Measurements from ENCODE around the gene PECR.
"Not testable (repeated sequence)": the region's sequence is repeated elsewhere in the genome, so short reads cannot be mapped to it uniquely, and the experiment has no call there.

Gene PECR

DNA sequence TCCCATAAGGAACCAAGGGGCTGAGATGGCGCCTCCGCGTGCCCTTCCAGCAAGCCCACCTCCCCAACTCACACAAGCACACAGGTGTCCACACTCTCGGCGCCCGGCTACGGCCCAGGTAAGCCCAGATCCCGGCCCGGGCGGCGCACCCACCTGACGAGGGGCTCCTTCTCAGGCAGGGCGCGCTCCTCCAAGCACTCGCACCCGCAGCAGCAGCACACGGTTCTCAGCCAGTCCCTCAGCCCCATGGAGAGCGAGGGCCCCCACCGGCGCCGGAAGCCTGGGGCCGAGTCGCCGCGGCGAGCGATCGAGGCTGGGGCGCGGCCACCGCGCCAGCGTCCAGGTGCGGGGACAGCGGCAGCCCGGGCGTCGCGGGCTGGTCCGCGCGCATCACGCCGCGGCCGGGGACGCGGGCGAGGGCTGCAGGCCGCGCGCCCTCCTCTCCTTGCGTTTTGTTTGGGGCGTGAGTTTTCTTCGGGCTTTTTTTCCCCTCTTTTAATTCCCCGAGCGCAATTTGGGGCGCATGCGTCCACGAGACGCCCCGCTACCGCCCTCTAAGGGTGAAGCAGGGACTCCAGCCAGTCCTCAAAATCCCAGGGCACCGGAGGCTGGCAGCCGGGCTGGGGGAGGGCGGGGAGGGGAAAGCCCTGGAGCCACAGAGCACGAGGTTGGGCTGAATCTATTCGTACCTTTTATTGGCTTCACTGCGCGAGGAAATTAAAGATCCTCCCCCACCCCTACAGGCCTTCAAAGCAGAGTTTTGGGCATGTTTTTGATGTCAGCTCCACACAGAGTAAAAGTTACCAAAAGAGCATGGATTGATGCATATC, 68.3 kb downstream of the PECR start, which contains the start of gene MREG:
TSS of gene MREG (minus strand) at position 472 of the 830 bp plus-strand sequence. CDS start at position 248, 224 bp downstream.
- DNase-seq (ENCODE audit: low read depth) = no peak

DNA sequence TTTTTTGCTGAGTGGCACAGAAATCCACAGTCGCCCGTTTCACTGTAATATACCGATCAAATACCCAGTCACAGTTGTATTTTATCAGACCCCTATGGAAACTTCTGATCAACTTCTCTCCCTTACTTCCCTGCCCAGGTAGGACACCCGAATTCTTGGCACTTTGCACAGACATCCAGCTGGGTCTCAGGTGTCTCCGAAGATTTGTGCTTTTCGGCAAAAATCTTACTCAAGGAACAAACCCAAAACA, 68.9 kb downstream of the PECR start:
- H3K4me3 ChIP-seq (ENCODE audit: low read depth, low read length) = peak overlapping the region; percentile 69
- DNase-seq (ENCODE audit: low read depth) = no peak

More for the DNA sequence above, 68.3 kb downstream of the PECR start, which contains the start of gene MREG:
- H3K4me3 ChIP-seq (ENCODE audit: low read depth, low read length) = peak within 1 kb of the TSS; percentile 69

DNA sequence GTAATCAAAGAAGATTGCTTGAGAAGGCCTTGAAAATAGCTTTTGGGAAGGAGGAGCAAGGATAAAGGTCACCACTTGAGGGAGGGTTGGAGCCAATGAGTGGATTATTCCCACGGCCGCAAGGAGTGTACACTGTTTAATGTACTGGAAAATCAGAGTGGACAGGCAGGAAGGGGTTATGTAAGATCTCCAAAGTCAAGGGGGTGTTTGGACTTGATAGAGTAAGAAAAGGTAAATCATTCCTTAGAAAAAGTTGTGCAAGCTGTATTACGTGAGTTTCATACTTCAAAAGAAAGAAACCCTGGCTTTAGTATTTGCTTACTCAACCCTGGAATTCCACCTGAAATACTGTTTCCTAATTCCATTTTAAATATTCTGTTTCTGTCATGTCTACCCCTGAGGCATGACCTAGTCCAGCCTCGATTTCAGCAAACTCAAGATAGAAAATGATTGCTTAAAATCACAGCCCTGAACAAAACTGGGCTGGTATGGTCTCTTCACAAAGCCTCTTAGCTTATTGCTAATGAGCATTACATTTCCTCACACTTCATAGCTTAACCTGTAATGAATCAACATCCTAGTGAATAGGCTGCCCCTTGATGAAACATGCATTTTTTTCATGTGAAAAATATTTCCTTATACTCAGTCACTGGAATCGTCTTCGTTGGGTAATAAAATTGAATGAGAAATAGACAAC, 69.3 kb downstream of the PECR start:
- DNase-seq (ENCODE audit: low read depth) = no peak
- peak overlapping the region; percentile 69 for H3K4me3 ChIP-seq (ENCODE audit: low read depth, low read length)

DNA sequence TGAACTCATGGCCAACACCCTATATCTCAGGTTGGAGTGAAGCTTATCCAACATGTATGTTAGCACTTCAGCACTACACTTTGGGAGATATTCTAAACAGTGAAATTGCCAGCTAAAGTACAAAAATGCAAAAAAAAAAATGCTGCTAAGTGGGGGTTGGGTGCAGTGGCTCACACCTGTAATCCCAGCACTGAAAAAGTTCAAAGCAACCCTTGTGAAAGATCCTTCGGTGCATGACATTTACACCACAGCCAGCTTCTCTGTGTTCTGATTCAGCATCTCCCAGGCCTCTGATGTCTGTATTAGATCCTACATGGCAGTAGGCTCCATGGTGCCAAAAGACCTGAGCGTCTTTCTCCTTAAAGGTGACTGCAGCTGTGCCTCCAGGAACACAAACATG, 72.4 kb downstream of the PECR start:
- not testable (repeated sequence) for H3K4me3 ChIP-seq (ENCODE audit: low read depth, low read length); DNase-seq (ENCODE audit: low read depth)

DNA sequence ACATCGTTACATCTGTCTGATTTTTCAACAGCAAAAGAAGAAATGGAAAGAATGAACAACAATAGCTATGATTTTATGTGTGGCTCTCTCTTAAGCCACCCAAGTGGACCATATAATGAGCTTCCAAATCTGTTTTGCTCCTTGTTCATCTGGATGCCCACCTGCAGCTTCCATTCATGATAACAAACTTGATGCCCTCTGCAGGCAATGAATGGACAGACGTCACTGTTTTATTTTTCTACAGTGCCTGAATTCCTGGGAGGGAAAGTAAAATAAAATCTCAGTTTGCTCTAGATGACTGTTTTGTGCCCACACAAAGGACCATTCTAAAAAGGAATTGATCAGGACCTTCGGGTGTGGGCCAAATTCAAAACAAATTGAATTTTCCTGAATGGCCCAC, 73.2 kb downstream of the PECR start:
- DNase-seq (ENCODE audit: low read depth) = no peak
- no peak overlapping the region for H3K4me3 ChIP-seq (ENCODE audit: low read depth, low read length)

DNA sequence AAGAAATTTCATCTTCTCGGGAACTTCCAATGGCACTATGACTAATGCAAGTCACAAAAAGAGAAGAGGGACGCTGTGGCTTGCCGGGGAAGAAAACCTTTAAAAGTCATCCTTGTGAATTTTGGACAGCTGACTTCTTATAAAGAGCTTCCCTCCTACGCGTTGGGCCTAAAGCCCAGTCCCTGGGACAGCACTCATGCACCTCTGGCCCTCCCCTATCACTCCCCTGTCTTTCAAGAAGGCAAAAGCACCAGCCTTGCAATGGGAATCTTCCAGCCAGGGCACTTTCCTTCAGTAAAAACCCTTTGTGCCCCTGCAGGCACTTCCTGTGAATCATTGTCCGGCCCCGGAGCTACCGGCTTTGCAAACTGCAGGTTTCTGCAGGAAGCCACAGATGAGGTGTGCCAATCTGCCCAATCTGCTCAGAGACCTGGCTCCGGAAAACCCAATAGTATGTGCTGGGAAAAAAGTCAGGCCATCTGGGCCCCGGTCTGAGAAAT, 75.4 kb downstream of the PECR start:
- H3K4me3 ChIP-seq (ENCODE audit: low read depth, low read length) = no peak overlapping the region
- DNase-seq (ENCODE audit: low read depth) = no peak

DNA sequence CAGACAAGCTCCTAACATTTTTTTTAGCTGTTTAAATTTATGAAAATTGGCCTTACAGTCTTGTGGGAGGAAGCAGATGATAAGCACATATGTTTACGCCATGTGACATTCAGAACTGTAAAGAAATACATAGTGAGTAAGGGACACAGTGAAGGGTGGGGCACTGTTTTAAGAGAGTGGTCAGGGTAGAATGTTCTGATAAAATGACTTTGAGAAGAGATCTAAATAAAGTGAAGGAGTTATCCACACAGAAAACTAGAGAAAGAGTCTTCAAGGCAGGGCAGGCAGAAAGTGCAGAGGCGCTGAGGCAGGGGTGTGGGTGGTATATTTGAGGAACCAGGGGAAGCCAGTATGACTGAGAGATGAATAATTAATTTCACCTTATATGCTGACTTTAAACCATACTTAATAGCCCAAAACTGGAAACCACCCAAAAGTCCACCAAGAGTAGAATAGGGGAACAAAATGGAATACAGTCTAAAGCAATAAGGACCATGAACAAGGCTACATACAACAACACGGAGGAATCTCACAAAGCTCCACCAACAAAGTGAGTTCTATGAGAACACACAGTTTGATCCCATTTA, 76.8 kb downstream of the PECR start:
- H3K4me3 ChIP-seq (ENCODE audit: low read depth, low read length) = no peak overlapping the region
- no peak for DNase-seq (ENCODE audit: low read depth)

DNA sequence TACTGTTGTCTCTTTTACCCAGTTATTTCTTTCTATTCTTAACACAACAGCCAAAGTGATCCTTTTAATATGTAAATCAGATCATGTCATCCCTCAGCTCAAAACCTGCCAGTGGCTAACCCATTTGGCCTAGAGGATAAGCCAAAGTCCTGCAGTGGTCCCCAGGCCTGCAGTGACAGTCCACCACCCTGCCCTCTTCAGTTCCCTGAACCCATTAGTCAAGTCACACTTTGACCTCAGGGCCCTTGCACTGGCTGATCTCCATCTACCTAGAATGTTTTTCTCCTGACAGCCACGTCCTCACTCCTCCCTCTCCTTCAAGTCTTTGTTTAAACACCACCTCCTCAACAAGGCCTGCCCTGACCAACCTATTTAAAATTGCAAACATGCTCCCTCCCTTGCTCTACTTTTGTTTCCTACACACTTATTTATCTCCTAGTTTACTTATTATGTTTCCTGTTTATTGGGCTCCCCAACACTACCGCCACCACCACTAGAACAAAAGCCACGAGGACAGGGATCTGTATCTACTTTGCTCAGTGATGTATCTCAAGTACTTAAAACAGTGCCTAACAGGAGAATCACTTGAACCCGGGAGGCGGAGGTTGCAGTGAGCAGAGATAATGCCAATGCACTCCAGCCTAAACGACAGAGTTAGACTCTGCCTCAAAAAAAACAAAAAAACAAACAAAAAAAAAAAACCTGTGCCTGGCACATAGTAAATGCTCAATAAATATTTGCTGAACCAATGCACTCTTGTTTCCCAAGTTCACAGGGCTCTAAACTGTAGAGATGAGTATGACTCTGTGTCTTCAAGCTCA, 77.5 kb downstream of the PECR start:
- DNase-seq (ENCODE audit: low read depth) = no peak
- no peak overlapping the region for H3K4me3 ChIP-seq (ENCODE audit: low read depth, low read length)

DNA sequence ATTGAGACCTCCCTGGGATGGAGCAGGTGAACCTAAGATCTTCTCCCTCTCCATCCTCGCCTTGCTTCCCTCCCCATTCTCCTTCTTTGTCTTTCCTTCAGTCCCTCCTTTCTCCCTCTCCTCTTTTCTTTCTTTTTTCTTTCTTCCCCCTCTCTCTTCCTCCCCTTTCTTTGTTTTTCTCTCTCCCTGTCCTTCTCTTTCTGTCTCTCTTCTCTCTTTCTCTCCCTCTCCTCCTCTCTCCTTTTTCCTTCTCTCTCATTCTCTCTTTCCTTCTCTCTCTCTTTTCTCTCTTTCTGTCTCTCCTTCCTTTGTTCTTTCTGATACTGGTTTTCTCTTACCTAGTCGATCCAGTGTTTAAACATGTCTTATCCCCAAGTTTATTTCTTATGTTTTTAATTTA, 78.9 kb downstream of the PECR start:
- H3K4me3 ChIP-seq (ENCODE audit: low read depth, low read length) = no peak overlapping the region
- DNase-seq (ENCODE audit: low read depth) = no peak

DNA sequence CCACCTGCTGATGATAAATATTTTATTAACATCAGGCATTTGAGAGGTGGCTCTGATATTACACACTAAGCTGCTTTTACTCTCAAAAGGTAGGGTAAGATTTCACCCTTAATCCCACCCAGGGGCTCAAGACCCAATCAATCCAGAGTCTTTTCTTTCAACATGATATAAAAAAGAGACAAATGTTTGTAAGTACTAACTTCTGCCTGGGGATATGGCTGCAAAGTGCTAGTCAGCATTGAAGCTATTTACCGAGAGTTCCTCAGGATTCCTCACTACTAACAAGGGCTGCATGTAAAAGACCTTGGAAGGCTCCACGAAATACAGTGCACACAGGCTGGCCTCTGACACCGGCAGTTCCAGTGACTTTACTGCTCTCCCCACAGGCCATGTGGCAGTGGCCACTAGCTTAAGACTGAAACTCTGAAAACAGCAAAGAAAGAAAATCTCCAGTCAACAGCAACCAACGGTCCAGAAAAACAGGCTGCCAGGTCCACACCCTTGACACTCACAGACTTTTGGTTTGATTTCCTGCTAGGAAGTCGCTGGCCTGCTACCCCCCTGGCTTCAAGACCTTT, 79.4 kb downstream of the PECR start:
- H3K4me3 ChIP-seq (ENCODE audit: low read depth, low read length) = no peak overlapping the region
- DNase-seq (ENCODE audit: low read depth) = no peak

DNA sequence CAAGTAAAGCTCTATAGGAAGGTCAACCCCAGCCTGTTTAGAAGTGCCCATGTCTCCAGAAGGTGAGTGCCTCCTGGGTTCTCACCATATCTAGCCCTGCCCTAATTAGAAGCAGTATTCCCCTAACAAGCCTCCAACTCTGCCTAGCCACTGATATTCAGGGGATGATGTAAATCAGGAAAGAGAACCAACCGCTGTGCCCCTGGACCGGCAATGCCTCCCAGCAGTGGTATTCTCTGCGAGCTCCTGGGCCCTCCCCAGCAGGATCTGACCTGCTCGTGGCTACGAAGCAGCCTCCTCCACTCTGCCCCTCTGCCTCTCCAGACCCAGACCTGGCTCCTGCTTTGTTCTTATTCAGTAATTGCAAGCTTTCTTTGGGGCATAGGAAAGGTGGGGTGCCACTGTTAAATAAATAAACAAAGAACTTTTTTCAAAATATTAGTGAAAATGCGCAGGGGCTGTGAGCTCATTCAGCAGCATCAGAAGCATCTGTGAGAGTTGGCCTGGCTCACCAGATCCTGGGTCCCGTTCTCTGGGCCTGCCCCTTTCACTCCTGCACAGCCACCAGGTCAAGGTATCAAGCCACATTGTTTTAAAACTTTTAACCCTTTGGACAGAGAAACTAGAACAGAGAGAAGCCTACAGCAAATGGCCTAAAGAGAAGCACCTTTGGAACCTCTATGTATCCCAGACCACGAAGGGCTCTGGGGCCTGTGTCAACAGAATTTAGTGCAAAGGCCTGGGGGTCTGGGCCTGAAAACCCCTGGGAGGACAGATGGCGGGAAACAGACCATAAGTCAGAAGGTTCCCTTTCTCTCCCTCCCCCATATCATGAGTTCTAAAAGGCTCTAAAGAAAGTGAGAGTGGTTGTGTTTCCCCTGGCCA, 80.2 kb downstream of the PECR start:
- no peak overlapping the region for H3K4me3 ChIP-seq (ENCODE audit: low read depth, low read length)
- no peak for DNase-seq (ENCODE audit: low read depth)

DNA sequence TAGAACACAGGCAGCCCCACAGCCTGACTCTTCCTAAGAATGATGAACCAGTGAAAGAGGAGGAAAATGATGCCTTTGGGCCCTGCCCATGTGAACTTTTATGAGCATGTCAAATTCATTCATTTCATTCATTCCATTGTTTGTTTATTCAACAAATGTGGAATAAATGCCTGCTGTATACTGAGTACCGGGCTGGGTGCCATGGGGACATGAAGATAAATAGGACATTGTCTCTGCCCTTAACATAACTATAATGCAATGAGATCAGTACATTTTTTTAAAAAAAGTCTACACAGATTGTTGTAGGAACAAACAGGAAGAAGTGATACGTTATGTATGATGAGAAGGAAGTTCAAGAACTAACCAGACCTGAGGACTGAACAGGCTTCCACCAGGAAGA, 83.0 kb downstream of the PECR start:
- no peak for DNase-seq (ENCODE audit: low read depth)
- no peak overlapping the region for H3K4me3 ChIP-seq (ENCODE audit: low read depth, low read length)

DNA sequence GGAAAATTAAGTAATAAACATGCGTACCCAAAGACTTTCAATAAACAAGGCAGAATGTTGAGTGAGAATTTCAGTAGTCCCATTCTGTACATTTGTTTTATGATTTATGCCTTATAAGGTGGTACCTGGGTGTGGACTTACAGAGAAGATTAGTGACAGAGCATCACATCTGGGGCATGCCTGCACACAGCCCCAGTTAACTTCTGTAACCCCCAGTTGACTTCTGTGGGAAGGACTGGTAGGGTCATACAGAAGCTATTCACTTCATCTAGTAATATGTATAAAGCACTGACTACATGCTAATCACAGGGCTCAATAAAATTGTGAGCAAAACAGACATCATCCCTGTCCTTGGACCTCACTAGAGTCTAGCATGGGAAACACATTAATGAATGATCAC, 84.4 kb downstream of the PECR start:
- DNase-seq (ENCODE audit: low read depth) = no peak
- H3K4me3 ChIP-seq (ENCODE audit: low read depth, low read length) = no peak overlapping the region

DNA sequence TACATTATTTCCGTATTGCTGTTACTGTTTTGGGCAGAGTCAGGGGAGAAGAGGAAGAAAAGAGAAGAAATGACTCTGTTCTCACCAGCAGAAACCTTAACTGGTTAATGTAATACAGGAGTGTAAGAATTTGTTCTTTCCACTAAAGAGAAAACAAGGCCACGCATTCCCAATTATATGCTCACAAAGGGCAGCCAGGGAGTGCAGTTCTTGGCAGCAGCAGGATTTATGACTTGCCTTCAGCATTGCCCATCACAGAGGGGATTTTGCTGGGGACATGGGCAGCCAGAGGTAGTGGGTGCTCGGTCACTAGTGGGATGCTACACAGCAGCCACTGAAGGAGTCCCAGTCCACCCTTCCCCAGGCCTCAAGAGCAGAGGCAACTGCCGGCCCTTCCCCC, 86.7 kb downstream of the PECR start:
- no peak for DNase-seq (ENCODE audit: low read depth)
- H3K4me3 ChIP-seq (ENCODE audit: low read depth, low read length) = no peak overlapping the region

DNA sequence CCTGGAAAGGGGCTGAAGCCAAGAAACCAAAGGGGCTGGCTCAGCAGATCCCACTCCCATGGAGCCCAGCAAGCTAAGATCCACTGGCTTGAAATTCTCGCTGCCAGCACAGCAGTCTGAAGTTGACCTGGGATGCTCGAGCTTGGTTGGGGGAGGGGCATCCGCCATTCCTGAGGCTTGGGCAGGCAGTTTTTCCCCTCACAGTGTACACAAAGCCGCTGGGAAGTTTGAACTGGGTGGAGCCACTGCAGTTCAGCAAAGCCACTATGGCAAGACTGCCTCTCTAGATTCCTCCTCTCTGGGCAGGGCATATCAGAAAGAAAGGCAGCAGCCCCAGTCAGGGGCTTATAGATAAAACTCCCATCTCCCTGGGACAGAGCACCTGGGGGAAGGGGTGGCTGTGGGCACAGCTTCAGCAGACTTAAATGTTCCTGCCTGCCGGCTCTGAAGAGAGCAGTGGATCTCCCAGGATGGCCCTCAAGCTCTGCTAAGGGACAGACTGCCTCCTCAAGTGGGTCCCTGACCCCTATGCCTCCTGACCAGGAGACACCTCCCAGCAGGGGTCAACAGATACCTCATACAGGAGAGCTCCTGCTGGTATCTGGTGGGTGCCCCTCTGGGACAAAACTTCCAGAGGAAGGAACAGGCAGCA, 92.9 kb downstream of the PECR start:
- not testable (repeated sequence) for H3K4me3 ChIP-seq (ENCODE audit: low read depth, low read length); DNase-seq (ENCODE audit: low read depth)

Data from skeletal muscle cell (primary cell).